DND-41 (cell line): ENCODE results near the gene GHRL.
"Not testable (repeated sequence)": the region's sequence is repeated elsewhere in the genome, so short reads cannot be mapped to it uniquely, and the experiment has no call there.

Experiments
- ATAC-seq: fragments of 200-7000 bp; cut with Tn5 transposase; 3 replicates; pipeline ENCODE4 v1.9.1; 2021; ENCODE audit warnings: low read depth; ENCODE audit not compliant: insufficient read depth
- DNase-seq: peaks from one replicate; pipeline ENCODE4 v3.0.0-alpha.2; 2020
- H2AFZ ChIP-seq: 2 replicates; pipeline ENCODE4 v1.6.0; 2012; ENCODE audit warnings: low read depth, low read length
- H3K27ac ChIP-seq: 2 replicates; pipeline ENCODE4 v1.5.1; 2012; ENCODE audit warnings: low read length, inconsistent platforms
- H3K27me3 ChIP-seq: fragments of 200-600 bp; sonication (generic); 2 replicates; pipeline ENCODE4 v1.6.0; 2012; ENCODE audit warnings: low read length, mild to moderate bottlenecking, inconsistent platforms; ENCODE audit not compliant: insufficient read depth, poor library complexity
- H3K36me3 ChIP-seq: 2 replicates; pipeline ENCODE4 v1.5.1; 2012; ENCODE audit warnings: low read length, inconsistent platforms; ENCODE audit not compliant: insufficient read depth
- H3K4me1 ChIP-seq: 2 replicates; pipeline ENCODE4 v1.5.1; 2012; ENCODE audit warnings: mild to moderate bottlenecking, low read length; ENCODE audit not compliant: insufficient read depth
- H3K4me2 ChIP-seq: 2 replicates; pipeline ENCODE4 v1.6.0; 2012; ENCODE audit warnings: mild to moderate bottlenecking, moderate library complexity, low read length, inconsistent platforms; ENCODE audit not compliant: insufficient read depth
- H3K4me3 ChIP-seq, 2 experiments: fragments of 200-600 bp in 1 of 2; shearing (Covaris generic) in 1 of 2; 2 replicates each; pipeline ENCODE4 v1.5.1; 2012 to 2016; ENCODE audit warnings: inconsistent platforms in 2 of 2, low read length in 2 of 2, mild to moderate bottlenecking in 2 of 2, low read depth in 1 of 2, moderate library complexity in 1 of 2
- H3K79me2 ChIP-seq: 2 replicates; pipeline ENCODE4 v1.6.0; 2012; ENCODE audit warnings: low read length, inconsistent platforms; ENCODE audit not compliant: insufficient read depth
- H3K9ac ChIP-seq: 2 replicates; pipeline ENCODE4 v1.6.0; 2012; ENCODE audit warnings: low read depth, mild to moderate bottlenecking, inconsistent platforms, low read length, moderate library complexity
- H3K9me3 ChIP-seq: 2 replicates; pipeline ENCODE4 v1.5.1; 2012; ENCODE audit warnings: low read length, moderate library complexity, mild to moderate bottlenecking, inconsistent platforms; ENCODE audit not compliant: insufficient read depth, severe bottlenecking
- H4K20me1 ChIP-seq: 2 replicates; pipeline ENCODE4 v1.6.0; 2012; ENCODE audit warnings: low read length; ENCODE audit not compliant: insufficient read depth
- CTCF ChIP-seq: IDR thresholded peaks from 2 replicates; pipeline ENCODE4 v1.5.1; 2012; ENCODE audit warnings: borderline replicate concordance, low read length, moderate library complexity, mild to moderate bottlenecking; ENCODE audit not compliant: poor library complexity, severe bottlenecking; ENCODE audit errors: extremely low read depth
- EZH2 ChIP-seq: IDR thresholded peaks from 3 replicates; pipeline ENCODE4 v1.6.1; 2012; ENCODE audit warnings: borderline replicate concordance, low read depth, mild to moderate bottlenecking, moderate library complexity, low read length, inconsistent platforms; ENCODE audit not compliant: severe bottlenecking

GHRL gene

GRCh38 chr3:10273702-10274305 lies 18.9 kb downstream of the GHRL start:
- Histone ChIP-seq H3K79me2 (peaks cover 93% of the 10 kb centered on the region), H3K9me3 (no peaks in the 10 kb centered on the region), H3K27ac (no peak overlapping the region), H2AFZ (no peak overlapping the region), H3K36me3 (peaks cover 95% of the 10 kb centered on the region), H3K9ac (no peak overlapping the region), H3K4me2 (no peak overlapping the region), H3K4me3 (no peak overlapping the region), H4K20me1 (peaks cover 71% of the 10 kb centered on the region), H3K4me1 (no peaks in the 10 kb centered on the region), H3K27me3 (no peaks in the 10 kb centered on the region)
- no peak for DNase-seq
- no peak for ATAC-seq
- TF ChIP-seq CTCF: no peak
- TF ChIP-seq EZH2: no peak

- Histone ChIP-seq H3K79me2 (peaks cover 96% of the 10 kb centered on the region), H3K4me2 (no peak overlapping the region), H3K36me3 (peaks cover 95% of the 10 kb centered on the region), H2AFZ (no peak overlapping the region), H3K9me3 (no peaks in the 10 kb centered on the region), H3K9ac (no peak overlapping the region), H3K27me3 (no peaks in the 10 kb centered on the region), H3K4me1 (no peaks in the 10 kb centered on the region), H4K20me1 (peaks cover 66% of the 10 kb centered on the region), H3K27ac (no peak overlapping the region), H3K4me3 (no peak overlapping the region)
- DNase-seq (no peak), ATAC-seq (no peak)
- TF ChIP-seq EZH2: no peak
- no peak for TF ChIP-seq CTCF
Observed at GRCh38 chr3:10272977-10273376, 19.8 kb downstream of the GHRL start.

GRCh38 chr3:10272476-10272875 lies 20.3 kb downstream of the GHRL start:
- H3K27me3 ChIP-seq, H2AFZ ChIP-seq, H3K27ac ChIP-seq, ATAC-seq, H3K4me2 ChIP-seq, H3K4me3 ChIP-seq, H3K9ac ChIP-seq, H3K4me1 ChIP-seq, H3K9me3 ChIP-seq, DNase-seq: not testable (repeated sequence)
- peaks cover 95% of the 10 kb centered on the region for H3K36me3 ChIP-seq
- peaks cover 99% of the 10 kb centered on the region for H3K79me2 ChIP-seq
- peaks cover 67% of the 10 kb centered on the region for H4K20me1 ChIP-seq

GRCh38 chr3:10269443-10269842 lies 23.3 kb downstream of the GHRL start:
- Histone ChIP-seq H3K9ac (no peak overlapping the region), H3K27me3 (no peaks in the 10 kb centered on the region), H2AFZ (no peak overlapping the region), H3K36me3 (peaks cover 91% of the 10 kb centered on the region), H3K79me2 (peaks cover 98% of the 10 kb centered on the region), H3K4me1 (no peaks in the 10 kb centered on the region), H4K20me1 (peaks cover 64% of the 10 kb centered on the region), H3K4me2 (no peak overlapping the region), H3K27ac (no peak overlapping the region), H3K4me3 (no peak overlapping the region), H3K9me3 (no peaks in the 10 kb centered on the region)
- ATAC-seq (no peak), DNase-seq (no peak)
- TF ChIP-seq CTCF (no peak), EZH2 (no peak)
